GM21737 (cell line): ENCODE measurements around the gene AGMAT.
"Not testable (repeated sequence)": the region's sequence is repeated elsewhere in the genome, so short reads cannot be mapped to it uniquely, and the experiment has no call there.

Experiments
- ATAC-seq: cut with Tn5 transposase; IDR thresholded peaks from one replicate; pipeline ENCODE4 v1.9.1; 2021; ENCODE audit warnings: mild to moderate bottlenecking, moderate library complexity; ENCODE audit not compliant: unreplicated experiment

AGMAT gene

GRCh38 chr1:15616373-15617172 lies 31.7 kb upstream of the AGMAT start:
- peak; percentile 2 for ATAC-seq

GRCh38 chr1:15610167-15610566 lies 25.3 kb upstream of the AGMAT start:
- ATAC-seq, result no peak

- no peak for ATAC-seq
Observed at GRCh38 chr1:15609631-15610030, 24.8 kb upstream of the AGMAT start.

- ATAC-seq, result no peak
Observed at GRCh38 chr1:15605398-15606383, 20.8 kb upstream of the AGMAT start.

GRCh38 chr1:15604400-15604799 lies 19.5 kb upstream of the AGMAT start:
- not testable (repeated sequence) for ATAC-seq

- ATAC-seq, result not testable (repeated sequence)
Observed at GRCh38 chr1:15603966-15604282, 19.1 kb upstream of the AGMAT start.

GRCh38 chr1:15603050-15603965 lies 18.5 kb upstream of the AGMAT start:
- ATAC-seq, result peak; percentile 83

GRCh38 chr1:15598436-15598835 lies 13.6 kb upstream of the AGMAT start:
- no peak for ATAC-seq

GRCh38 chr1:15595809-15596617 lies 11.2 kb upstream of the AGMAT start:
- no peak for ATAC-seq

- no peak for ATAC-seq
Observed at GRCh38 chr1:15592285-15592684, 7.4 kb upstream of the AGMAT start.

GRCh38 chr1:15583016-15583706 lies 1.7 kb downstream of the AGMAT start:
- no peak for ATAC-seq

GRCh38 chr1:15579683-15580047 lies 5.2 kb downstream of the AGMAT start:
- no peak for ATAC-seq

- no peak for ATAC-seq
Observed at GRCh38 chr1:15578921-15579682, 5.7 kb downstream of the AGMAT start.

- no peak for ATAC-seq
Observed at GRCh38 chr1:15577691-15578090, 7.2 kb downstream of the AGMAT start.

- no peak for ATAC-seq
Observed at GRCh38 chr1:15575549-15576150, 9.2 kb downstream of the AGMAT start.

GRCh38 chr1:15574741-15575140 lies 10.1 kb downstream of the AGMAT start:
- no peak for ATAC-seq

GRCh38 chr1:15573477-15573876 lies 11.4 kb downstream of the AGMAT start:
- no peak for ATAC-seq

- no peak for ATAC-seq
Observed at GRCh38 chr1:15571266-15571665, 13.6 kb downstream of the AGMAT start.
